Motor neuron (in vitro differentiated cells): Measurements from ENCODE around the gene UGT1A8. TPM values are rescaled to one million over a fixed set of nuclear protein-coding genes. Genes with fewer than 3 reads are reported as not detected.

Experiments
- ATAC-seq, 8 experiments: fragments of 200-7000 bp; cut with Tn5 transposase; replicated peaks in 6 of 8; 2 replicates each; pipeline ENCODE4 v1.8.0; 2021; ENCODE audit warnings: mild to moderate bottlenecking in 8 of 8, moderate library complexity in 8 of 8
- H3K27ac ChIP-seq, 2 donors: fragments of 250-450 bp; sonication (Bioruptor Pico); 2 replicates each; pipeline ENCODE4 v1.9.0; 2021; ENCODE audit warnings: antibody characterized with exemption in 2 of 2, mild to moderate bottlenecking in 2 of 2, moderate library complexity in 1 of 2
- H3K4me1 ChIP-seq, 2 donors: fragments of 250-450 bp; sonication (Bioruptor Pico); replicated peaks in 1 of 2; 2 replicates each; pipeline ENCODE4 v1.6.1; 2021; ENCODE audit warnings: antibody characterized with exemption in 2 of 2, mild to moderate bottlenecking in 2 of 2, moderate library complexity in 1 of 2
- H3K4me3 ChIP-seq, 5 donors: fragments of 250-450 bp; sonication (Bioruptor Pico); 2 replicates each; pipeline ENCODE4 v1.9.0; 2021; ENCODE audit warnings: antibody characterized with exemption in 5 of 5, mild to moderate bottlenecking in 5 of 5, moderate library complexity in 4 of 5
- WGBS, 10 experiments: fragments of 450-650 bp; shearing (Covaris generic); methylation state at CpG; one replicate each; pipeline ENCODE4 v1.0.0; 2022; 5-methylcytosine and 5-hydroxymethylcytosine counted together
- in situ Hi-C, 9 experiments: fragments of 400-800 bp; cut with MboI; loops; one replicate each; pipeline ENCODE4 v1.15.0; 2021; ENCODE audit warnings: low sequenced_read_pairs in 9 of 9, low pct_unique_long_range_greater_than_20kb in 2 of 9; ENCODE audit not compliant: unreplicated experiment in 9 of 9
- total RNA-seq, 8 experiments: library from RNA; unstranded; fragments of 300-600 nt; gene quantifications; 2 replicates each; pipeline versions ENCODE4 v1.2.3 to v1.2.4, GENCODE V29; 2022

The UGT1A8 gene
- total RNA-seq, 8 experiments from 2014 or later, result 0.09 to 1.4 (median 0.27) TPM; not detected in 5

DNA sequence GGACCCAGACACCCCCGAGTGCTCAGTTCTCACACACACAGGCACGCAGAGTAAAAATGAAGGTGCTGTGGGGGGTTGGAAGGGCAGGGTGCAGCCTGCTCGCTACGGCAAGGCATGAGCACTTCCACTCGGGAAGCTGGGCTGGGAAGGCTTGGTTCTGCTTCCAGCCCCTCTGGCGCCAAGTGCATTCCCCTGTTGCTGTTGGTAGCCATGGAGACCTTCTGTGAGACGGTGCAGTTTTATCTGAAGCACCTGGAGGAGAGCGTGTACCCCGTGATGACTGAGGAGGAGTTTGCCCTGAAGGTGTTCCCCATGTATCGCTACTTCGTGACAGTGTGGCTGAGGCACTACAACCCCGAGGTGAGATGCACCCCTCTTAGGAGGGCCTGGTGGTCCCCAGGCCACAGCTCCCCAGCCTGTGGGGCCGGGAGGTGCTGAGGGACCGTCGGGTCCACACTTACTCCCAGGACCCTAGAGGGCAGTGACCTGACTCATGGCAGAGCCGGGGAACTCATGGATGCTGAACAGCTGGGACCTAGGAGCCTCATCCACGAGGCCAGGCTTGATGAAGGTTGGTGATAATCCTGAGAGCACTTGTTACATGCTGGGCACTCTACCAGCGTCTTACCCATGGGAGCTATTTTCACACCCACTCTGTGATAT, 176.2 kb downstream of the UGT1A8 start:
- ATAC-seq, result no peak
- in situ Hi-C loops, result no loop called here
- H3K4me3 ChIP-seq, result no peak overlapping the region
- 43 to 100% (median 80%) methylated on average over 1 to 9 of the region's 18 CpGs; no CpG with 5 or more reads in 3 of the 10 experiments for WGBS, 10 experiments
- no peak overlapping the region for H3K27ac ChIP-seq
- H3K4me1 ChIP-seq, result no peaks in the 10 kb centered on the region

DNA sequence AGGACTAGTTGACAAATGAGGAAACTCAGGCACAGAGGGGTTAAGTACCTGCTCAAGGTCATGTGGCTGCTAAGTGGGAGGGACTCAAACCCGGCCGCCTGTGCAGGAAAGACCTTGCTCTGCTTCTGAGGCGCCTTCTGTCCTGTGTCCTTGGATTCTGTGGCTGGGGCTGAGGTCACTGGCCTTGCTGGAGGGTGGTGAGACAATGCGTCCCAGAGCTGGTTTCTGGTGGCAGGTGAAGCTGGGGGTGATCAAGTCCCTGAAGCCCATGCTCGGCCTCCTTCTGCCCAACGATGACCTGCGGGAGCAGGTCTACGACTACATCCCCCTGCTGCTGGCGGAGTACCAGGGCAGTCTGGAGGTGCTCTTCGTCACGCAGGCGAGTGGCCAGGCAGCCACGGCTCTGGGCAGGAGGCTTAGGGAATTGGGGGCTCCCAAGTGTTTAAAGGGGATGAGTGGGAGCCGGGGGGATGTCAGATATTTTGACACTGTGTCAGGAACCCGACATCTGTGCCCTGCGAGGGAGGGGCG, 176.8 kb downstream of the UGT1A8 start:
- in situ Hi-C loops, result no loop called here
- Histone ChIP-seq H3K27ac (no peak overlapping the region), H3K4me1 (no peaks in the 10 kb centered on the region), H3K4me3 (no peak overlapping the region)
- WGBS, 10 experiments, result 67 to 94% (median 89%) methylated on average over 2 to 9 of the region's 17 CpGs; no CpG with 5 or more reads in 5 of the 10 experiments
- ATAC-seq, result no peak

DNA sequence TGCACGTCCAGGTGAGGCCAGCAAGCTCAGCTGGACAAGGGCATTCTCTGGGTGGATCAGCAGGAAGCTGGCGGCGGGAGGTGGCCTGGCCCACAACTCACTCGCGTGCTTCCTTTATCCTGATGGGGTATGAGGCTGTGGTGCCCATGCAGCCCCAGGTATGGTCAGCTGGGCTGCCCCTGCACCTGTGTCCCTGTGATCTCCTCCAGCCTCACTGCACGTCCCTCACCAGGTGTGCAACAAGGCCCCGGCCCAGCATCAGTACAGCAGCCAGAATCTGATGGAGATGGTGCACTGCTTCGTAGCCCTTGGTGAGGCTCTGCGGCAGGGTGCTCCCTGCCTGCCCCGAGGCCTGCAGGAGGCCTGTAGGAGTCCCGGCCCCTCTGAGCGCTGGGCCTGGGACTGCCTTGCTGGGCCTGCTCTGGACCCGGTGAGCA, 178.3 kb downstream of the UGT1A8 start:
- no peak for ATAC-seq
- Histone ChIP-seq H3K4me3 (no peak overlapping the region), H3K27ac (no peak overlapping the region), H3K4me1 (no peaks in the 10 kb centered on the region)
- in situ Hi-C loops, result no loop called here
- WGBS, 10 experiments, result 92 to 100% (median 100%) methylated on average over 1 to 7 of the region's 13 CpGs; no CpG with 5 or more reads in 7 of the 10 experiments

- no peak overlapping the region for H3K4me3 ChIP-seq
- WGBS, 10 experiments, result 0 to 100% (median 100%) methylated on average over 1 to 2 of the region's 9 CpGs; no CpG with 5 or more reads in 6 of the 10 experiments
These were observed 178.8 kb downstream of the UGT1A8 start for GRCh38 chr2:233796254-233796653.

GRCh38 chr2:233798335-233799086, 181.1 kb downstream of the UGT1A8 start:
- 47 to 92% (median 76%) methylated on average over 3 to 8 of the region's 14 CpGs; no CpG with 5 or more reads in 3 of the 10 experiments for WGBS, 10 experiments
- H3K4me1 ChIP-seq, result no peaks in the 10 kb centered on the region
- ATAC-seq, result no peak
- no peak overlapping the region for H3K4me3 ChIP-seq
- H3K27ac ChIP-seq, result no peak overlapping the region
- in situ Hi-C loops, result no loop called here

More at GRCh38 chr2:233796254-233796653, 178.8 kb downstream of the UGT1A8 start:
- in situ Hi-C loops, result no loop called here
- no peaks in the 10 kb centered on the region for H3K4me1 ChIP-seq
- H3K27ac ChIP-seq, result no peak overlapping the region
- ATAC-seq, result peak in 3 of 8 experiments; percentile 48 to 89 (median 86)

GRCh38 chr2:233799087-233799665, 181.7 kb downstream of the UGT1A8 start:
- 42 to 87% (median 76%) methylated on average over 1 to 4 of the region's 7 CpGs; no CpG with 5 or more reads in 4 of the 10 experiments for WGBS, 10 experiments
- no peak overlapping the region for H3K27ac ChIP-seq
- no peaks in the 10 kb centered on the region for H3K4me1 ChIP-seq
- ATAC-seq, result no peak
- H3K4me3 ChIP-seq, result no peak overlapping the region
- in situ Hi-C loops, result no loop called here

GRCh38 chr2:233799716-233800115, 182.3 kb downstream of the UGT1A8 start:
- in situ Hi-C loops, result no loop called here
- ATAC-seq, result no peak
- H3K4me3 ChIP-seq, result no peak overlapping the region
- H3K4me1 ChIP-seq, result no peaks in the 10 kb centered on the region
- 41 to 94% (median 49%) methylated on average over 3 to 4 of the region's 5 CpGs; no CpG with 5 or more reads in 7 of the 10 experiments for WGBS, 10 experiments
- no peak overlapping the region for H3K27ac ChIP-seq

DNA sequence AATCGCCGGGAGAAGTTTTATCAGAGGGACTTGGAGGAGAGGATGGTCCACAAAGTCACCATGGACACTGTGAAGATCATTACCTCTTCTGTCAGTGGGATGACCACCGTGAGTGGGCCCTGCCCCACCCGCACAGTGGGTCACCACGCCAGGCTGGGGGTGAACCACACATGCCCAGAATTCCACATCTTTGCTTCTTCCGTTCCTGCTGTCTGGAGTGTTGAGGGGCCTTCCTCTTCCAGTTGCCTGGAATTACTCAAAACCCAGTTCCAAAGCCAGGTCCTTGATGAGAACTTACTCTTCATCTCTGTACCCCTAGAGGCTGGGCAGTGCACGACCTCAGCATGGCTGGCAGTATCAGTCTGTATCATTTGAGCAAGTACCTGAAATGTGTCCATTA, 182.8 kb downstream of the UGT1A8 start:
- no peak for ATAC-seq
- in situ Hi-C loops, result no loop called here
- WGBS, 10 experiments, result 20 to 100% (median 69%) methylated on average over 1 to 5 of the region's 7 CpGs; no CpG with 5 or more reads in 4 of the 10 experiments
- Histone ChIP-seq H3K4me3 (no peak overlapping the region), H3K27ac (no peak overlapping the region), H3K4me1 (no peaks in the 10 kb centered on the region)

GRCh38 chr2:233801357-233802131, 184.1 kb downstream of the UGT1A8 start:
- 18 to 100% (median 67%) methylated on average over 1 to 5 of the region's 9 CpGs; no CpG with 5 or more reads in 1 of the 10 experiments for WGBS, 10 experiments
- ATAC-seq, result no peak
- H3K27ac ChIP-seq, result no peak overlapping the region
- no peaks in the 10 kb centered on the region for H3K4me1 ChIP-seq
- in situ Hi-C loops, result no loop called here
- no peak overlapping the region for H3K4me3 ChIP-seq

DNA sequence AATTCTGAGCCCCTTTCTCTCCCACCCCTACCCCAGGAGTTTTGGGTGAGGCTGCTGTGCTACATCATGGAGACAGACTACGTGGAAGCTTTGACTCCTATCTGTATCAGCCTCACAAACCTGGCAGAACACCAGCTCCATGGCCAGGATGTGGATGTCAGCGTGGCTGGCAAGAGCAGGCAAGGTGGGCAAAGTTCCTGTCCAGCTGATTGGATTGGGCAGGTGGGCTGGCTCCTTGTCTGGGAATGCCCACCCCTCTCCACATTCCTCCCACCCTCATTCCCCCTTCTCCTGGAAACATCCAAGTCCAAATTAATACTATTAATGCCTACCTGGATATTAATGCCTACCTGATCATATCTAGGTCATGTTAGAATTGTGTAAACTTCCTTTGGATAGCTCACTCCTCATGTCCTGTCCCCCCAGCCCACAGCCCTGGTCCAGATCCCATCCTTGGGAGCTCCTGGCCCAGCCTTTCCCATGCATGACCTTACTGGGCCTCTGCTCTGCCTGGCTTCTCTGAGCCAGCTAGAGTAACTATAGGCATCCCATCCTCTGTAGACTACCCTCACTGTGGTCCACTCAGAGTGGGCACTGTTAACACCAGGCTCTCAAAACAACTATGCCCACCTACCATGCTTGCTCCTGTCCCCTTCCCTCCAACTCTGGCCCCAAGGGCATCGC, 184.8 kb downstream of the UGT1A8 start:
- Histone ChIP-seq H3K4me1 (no peaks in the 10 kb centered on the region), H3K27ac (no peak overlapping the region), H3K4me3 (no peak overlapping the region)
- 24 to 60% (median 50%) methylated on average over 1 to 2 of the region's 3 CpGs; no CpG with 5 or more reads in 6 of the 10 experiments for WGBS, 10 experiments
- in situ Hi-C loops, result no loop called here
- ATAC-seq, result no peak

GRCh38 chr2:233803292-233803911, 186.0 kb downstream of the UGT1A8 start:
- H3K4me1 ChIP-seq, result no peaks in the 10 kb centered on the region
- WGBS, 10 experiments, result 0 to 83% (median 50%) methylated on average over 1 of the region's 2 CpGs; no CpG with 5 or more reads in 4 of the 10 experiments
- no peak overlapping the region for H3K27ac ChIP-seq
- in situ Hi-C loops, result no loop called here
- ATAC-seq, result no peak
- no peak overlapping the region for H3K4me3 ChIP-seq

DNA sequence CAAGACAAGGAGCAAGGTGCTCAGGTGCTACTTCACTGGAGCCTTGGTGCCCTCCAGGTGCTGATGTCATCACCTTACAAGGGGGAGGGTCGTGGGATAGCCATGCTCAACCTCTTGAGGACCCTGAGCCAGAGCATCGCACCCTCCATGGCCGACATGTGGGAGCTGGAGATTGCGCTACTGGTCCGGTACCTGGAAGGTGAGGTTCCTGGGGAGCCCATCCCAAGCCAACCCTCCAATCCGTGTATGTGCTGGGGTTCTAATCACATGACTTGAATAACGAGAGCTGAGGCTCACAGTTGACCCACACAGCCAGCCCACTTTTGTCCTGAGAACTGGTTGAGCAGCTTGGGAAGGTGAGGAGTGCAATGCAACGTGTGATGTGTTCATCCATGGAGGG, 186.6 kb downstream of the UGT1A8 start:
- Histone ChIP-seq H3K4me3 (no peak overlapping the region), H3K4me1 (no peaks in the 10 kb centered on the region), H3K27ac (no peak overlapping the region)
- WGBS, 10 experiments, result 0 to 67% (median 23%) methylated on average over 1 to 6 of the region's 8 CpGs; no CpG with 5 or more reads in 6 of the 10 experiments
- in situ Hi-C loops, result no loop called here
- no peak for ATAC-seq
